Duodenal mucosa (tissue), 2 donors: ENCODE results near the gene OR6B2.

ENCODE experiments used
- H3K27ac ChIP-seq: one replicate; pipeline ENCODE4 v1.7.0; 2013; ENCODE audit warnings: low read depth, low read length
- H3K27me3 ChIP-seq, 2 donors: one replicate each; pipeline ENCODE4 v1.7.0; 2013; ENCODE audit warnings: low read length in 2 of 2, control low read depth in 1 of 2; ENCODE audit not compliant: insufficient read depth in 2 of 2, control insufficient read depth in 1 of 2
- H3K36me3 ChIP-seq, 2 donors: one replicate each; pipeline ENCODE4 v1.7.0; 2013; ENCODE audit warnings: low read length in 2 of 2, control low read depth in 1 of 2; ENCODE audit not compliant: insufficient read depth in 2 of 2, control insufficient read depth in 1 of 2
- H3K4me1 ChIP-seq, 2 donors: one replicate each; pipeline ENCODE4 v1.7.0; 2013; ENCODE audit warnings: low read length in 2 of 2, control low read depth in 1 of 2; ENCODE audit not compliant: insufficient read depth in 2 of 2, control insufficient read depth in 1 of 2
- H3K4me3 ChIP-seq, 2 donors: one replicate each; pipeline ENCODE4 v1.7.0; 2013; ENCODE audit warnings: low read length in 2 of 2, low read depth in 1 of 2
- H3K9ac ChIP-seq, 2 donors: one replicate each; pipeline ENCODE4 v1.7.0; 2013; ENCODE audit warnings: low read length in 2 of 2, low read depth in 1 of 2
- H3K9me3 ChIP-seq, 2 donors: one replicate each; pipeline ENCODE4 v1.7.0; 2013; ENCODE audit warnings: low read length in 2 of 2, control low read depth in 1 of 2; ENCODE audit not compliant: control insufficient read depth in 1 of 2

The OR6B2 gene

GRCh38 chr2:240043279-240043989 lies 13.2 kb upstream of the OR6B2 start:
- H3K4me3 ChIP-seq = no peak overlapping the region
- peaks cover 11 to 12% of the 10 kb centered on the region in 2 donors for H3K27me3 ChIP-seq
- no peaks in the 10 kb centered on the region for H3K9me3 ChIP-seq
- H3K4me1 ChIP-seq = no peaks in the 10 kb centered on the region
- no peaks in the 10 kb centered on the region for H3K36me3 ChIP-seq
- no peak overlapping the region for H3K27ac ChIP-seq
- H3K9ac ChIP-seq = no peak overlapping the region

- H3K9me3 ChIP-seq = no peaks in the 10 kb centered on the region
- H3K27ac ChIP-seq = no peak overlapping the region
- H3K9ac ChIP-seq = no peak overlapping the region
- H3K4me3 ChIP-seq = no peak overlapping the region
- peaks cover 6 to 13% of the 10 kb centered on the region in 2 donors for H3K27me3 ChIP-seq
- H3K36me3 ChIP-seq = no peaks in the 10 kb centered on the region
- no peaks in the 10 kb centered on the region for H3K4me1 ChIP-seq
Measured at GRCh38 chr2:240042740-240043139, 12.5 kb upstream of the OR6B2 start.

GRCh38 chr2:240041363-240041762 lies 11.1 kb upstream of the OR6B2 start:
- Histone ChIP-seq H3K4me1 (no peaks in the 10 kb centered on the region), H3K27me3 (peaks cover 9 to 17% of the 10 kb centered on the region in 2 donors), H3K27ac (no peak overlapping the region), H3K36me3 (no peaks in the 10 kb centered on the region), H3K4me3 (no peak overlapping the region), H3K9ac (no peak overlapping the region), H3K9me3 (no peaks in the 10 kb centered on the region)

- Histone ChIP-seq H3K36me3 (no peaks in the 10 kb centered on the region), H3K4me1 (no peaks in the 10 kb centered on the region), H3K9me3 (no peaks in the 10 kb centered on the region), H3K27me3 (peaks cover 9 to 17% of the 10 kb centered on the region in 2 donors), H3K27ac (no peak overlapping the region), H3K4me3 (no peak overlapping the region), H3K9ac (no peak overlapping the region)
Measured at GRCh38 chr2:240037358-240037757, 7.1 kb upstream of the OR6B2 start.

- Histone ChIP-seq H3K36me3 (no peaks in the 10 kb centered on the region), H3K27ac (no peak overlapping the region), H3K4me3 (no peak overlapping the region), H3K9me3 (no peaks in the 10 kb centered on the region), H3K9ac (no peak overlapping the region), H3K4me1 (no peaks in the 10 kb centered on the region), H3K27me3 (peaks cover 2 to 5% of the 10 kb centered on the region in 2 donors)
Measured at GRCh38 chr2:240033330-240033678, 3.1 kb upstream of the OR6B2 start.

- no peak overlapping the region for H3K4me3 ChIP-seq
- H3K27ac ChIP-seq = no peak overlapping the region
- peaks cover 2 to 3% of the 10 kb centered on the region in 2 donors for H3K27me3 ChIP-seq
- H3K9me3 ChIP-seq = no peaks in the 10 kb centered on the region
- no peaks in the 10 kb centered on the region for H3K36me3 ChIP-seq
- H3K9ac ChIP-seq = no peak overlapping the region
- no peaks in the 10 kb centered on the region for H3K4me1 ChIP-seq
Measured at GRCh38 chr2:240032406-240033329, 2.4 kb upstream of the OR6B2 start.

GRCh38 chr2:240024766-240025165 lies 5.5 kb downstream of the OR6B2 start:
- H3K36me3 ChIP-seq = peaks cover 16 to 17% of the 10 kb centered on the region in 2 donors
- H3K27ac ChIP-seq = no peak overlapping the region
- H3K27me3 ChIP-seq = no peaks in the 10 kb centered on the region
- peaks cover 10 to 14% of the 10 kb centered on the region in 2 donors for H3K4me1 ChIP-seq
- no peaks in the 10 kb centered on the region for H3K9me3 ChIP-seq
- H3K4me3 ChIP-seq = peak overlapping the region; percentile 84 to 97
- H3K9ac ChIP-seq = peak overlapping the region; percentile 93 to 99

GRCh38 chr2:240023792-240024191 lies 6.4 kb downstream of the OR6B2 start:
- peak overlapping the region in 1 of 2 donors; percentile 99 for H3K9ac ChIP-seq
- no peaks in the 10 kb centered on the region for H3K9me3 ChIP-seq
- H3K4me3 ChIP-seq = peak overlapping the region; percentile 84 to 97
- H3K36me3 ChIP-seq = peaks cover 16 to 23% of the 10 kb centered on the region in 2 donors
- H3K27ac ChIP-seq = no peak overlapping the region
- no peaks in the 10 kb centered on the region for H3K27me3 ChIP-seq
- peaks cover 10 to 14% of the 10 kb centered on the region in 2 donors for H3K4me1 ChIP-seq

- Histone ChIP-seq H3K27me3 (no peaks in the 10 kb centered on the region), H3K27ac (no peak overlapping the region), H3K9ac (no peak overlapping the region), H3K4me1 (peaks cover 10 to 14% of the 10 kb centered on the region in 2 donors), H3K36me3 (peaks cover 35 to 45% of the 10 kb centered on the region in 2 donors), H3K4me3 (no peak overlapping the region), H3K9me3 (no peaks in the 10 kb centered on the region)
Measured at GRCh38 chr2:240021488-240022104, 8.6 kb downstream of the OR6B2 start.
